ENCODE measurements around the gene SGMS1. TPM values are rescaled to one million over a fixed set of nuclear protein-coding genes. Genes with fewer than 3 reads are reported as not detected.
A peak's percentile ranks its signal among the peaks of the same experiment; 100 is the strongest.
"Not testable (repeated sequence)": the region's sequence is repeated elsewhere in the genome, so short reads cannot be mapped to it uniquely, and the experiment has no call there.

SGMS1 gene
- total and polyA plus RNA-seq, 12 donors: 7.3 to 24.3 (median 17.1) TPM

- Histone ChIP-seq H3K4me3 (no peak overlapping the region), H3K9me3 (no peaks in the 10 kb centered on the region), H3K4me1 (peaks cover 0 to 46% (median 36%) of the 10 kb centered on the region in 9 donors), H3K27me3 (no peaks in the 10 kb centered on the region), H3K36me3 (no peaks in the 10 kb centered on the region), H3K27ac (no peak overlapping the region)
- WGBS, 2 donors: 57 to 67% methylated on average over 10 of the region's 10 CpGs
- intact Hi-C loops (cut with DNase I): no loop called here
- peak in 3 of 8 donors; percentile 46 to 61 (median 47) for ATAC-seq
- no peak for DNase-seq
- TF ChIP-seq CTCF (IDR thresholded peaks at IDR 0.05): no peak
These were observed 120.0 kb downstream of the SGMS1 start for GRCh38 chr10:50503661-50504320.

- WGBS, 2 donors: 91 to 93% methylated on average over 4 of the region's 4 CpGs
- H3K27me3 ChIP-seq; DNase-seq; H3K4me3 ChIP-seq; ATAC-seq; H3K27ac ChIP-seq; intact Hi-C loops (cut with DNase I); H3K36me3 ChIP-seq; H3K9me3 ChIP-seq: not testable (repeated sequence)
- peaks cover 0 to 52% (median 33%) of the 10 kb centered on the region in 9 donors for H3K4me1 ChIP-seq
These were observed 120.6 kb downstream of the SGMS1 start for GRCh38 chr10:50503156-50503555.

DNA sequence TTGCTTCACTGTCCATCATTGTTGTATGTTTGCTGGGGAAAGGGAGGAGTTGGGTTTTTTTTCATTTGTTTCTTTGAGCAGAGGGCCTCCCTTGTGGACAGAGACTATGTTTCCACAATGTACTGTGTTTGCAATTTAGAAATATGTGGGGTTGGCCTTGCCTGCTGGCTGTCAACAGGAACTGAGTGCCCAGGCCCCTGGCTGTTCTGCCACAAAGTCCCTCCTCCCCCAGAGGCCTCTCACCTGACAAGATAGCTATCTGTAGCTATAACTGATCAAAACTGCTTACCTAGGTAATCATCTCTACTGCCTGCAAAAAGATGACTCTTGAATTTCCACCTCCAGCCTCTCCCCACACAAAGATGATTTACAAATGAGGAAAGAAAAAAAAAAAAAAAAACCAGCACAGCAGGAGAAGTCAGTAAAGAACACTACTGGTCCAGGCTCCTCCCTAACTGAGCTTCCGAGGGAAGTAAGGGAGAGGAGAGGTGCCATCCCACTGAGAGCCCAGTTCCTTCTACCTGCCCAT lies 121.8 kb downstream of the SGMS1 start:
- Histone ChIP-seq H3K4me1 (peaks cover 0 to 50% (median 38%) of the 10 kb centered on the region in 9 donors), H3K36me3 (no peaks in the 10 kb centered on the region), H3K9me3 (no peaks in the 10 kb centered on the region), H3K4me3 (no peak overlapping the region), H3K27me3 (no peaks in the 10 kb centered on the region), H3K27ac (peak overlapping the region in 1 of 10 donors; percentile 24)
- DNase-seq (no peak), ATAC-seq (peak in 1 of 8 donors; percentile 25)
- 29 to 49% methylated on average over 1 of the region's 1 CpG for WGBS, 2 donors
- intact Hi-C loops (cut with DNase I): no loop called here
- TF ChIP-seq CTCF (IDR thresholded peaks at IDR 0.05): no peak

GRCh38 chr10:50501478-50501877 lies 122.3 kb downstream of the SGMS1 start:
- WGBS, 2 donors: 85 to 89% methylated on average over 2 of the region's 2 CpGs
- no peak overlapping the region for H3K4me3 ChIP-seq
- intact Hi-C loops (cut with DNase I): no loop called here
- ATAC-seq: no peak
- H3K9me3 ChIP-seq: no peaks in the 10 kb centered on the region
- peaks cover 0 to 49% (median 40%) of the 10 kb centered on the region in 9 donors for H3K4me1 ChIP-seq
- H3K36me3 ChIP-seq: no peaks in the 10 kb centered on the region
- H3K27ac ChIP-seq: no peak overlapping the region
- TF ChIP-seq CTCF (IDR thresholded peaks at IDR 0.05): no peak
- no peak for DNase-seq
- H3K27me3 ChIP-seq: no peaks in the 10 kb centered on the region

DNA sequence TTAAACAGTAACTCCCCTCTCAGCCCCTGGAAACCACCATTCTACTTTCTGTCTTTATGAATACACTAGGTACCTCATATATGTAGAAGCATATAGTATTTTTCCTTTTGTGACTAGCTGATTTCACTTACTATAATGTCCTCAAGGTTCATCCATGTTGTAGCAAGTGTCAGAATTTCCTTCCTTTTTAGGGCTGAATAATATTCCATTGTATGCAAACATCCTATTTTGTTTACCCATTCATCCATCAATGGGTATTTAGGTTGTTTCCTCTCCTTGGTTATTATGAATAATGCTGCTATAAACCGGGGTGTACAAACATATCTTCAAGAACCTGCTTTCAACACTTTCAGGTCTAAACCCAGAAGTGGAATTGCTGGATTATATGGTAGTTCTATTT lies 125.3 kb downstream of the SGMS1 start:
- Histone ChIP-seq H3K9me3 (no peaks in the 10 kb centered on the region), H3K4me3 (no peak overlapping the region), H3K4me1 (peaks cover 0 to 44% (median 32%) of the 10 kb centered on the region in 9 donors), H3K36me3 (no peaks in the 10 kb centered on the region), H3K27ac (peak overlapping the region in 6 of 10 donors; percentile 39 to 84 (median 64)), H3K27me3 (no peaks in the 10 kb centered on the region)
- 86 to 89% methylated on average over 1 of the region's 1 CpG for WGBS, 2 donors
- DNase-seq (no peak), ATAC-seq (no peak)
- intact Hi-C loops (cut with DNase I): loop anchor here in 1 of 10 donors (5.0 kb wide), 1 partner anchor 54 kb away; no protein-coding TSS in a partner anchor
- TF ChIP-seq CTCF (IDR thresholded peaks at IDR 0.05): no peak

Data from heart right ventricle (tissue), 16 donors.